K562 (cell line): ENCODE results near the gene DCUN1D2.

Source experiments
- BHLHE40 ChIP-seq: IDR thresholded peaks from 2 replicates; pipeline ENCODE4 v1.6.1; 2011; ENCODE audit warnings: low read length, improper control_type of control experiment
- CEBPB ChIP-seq: fragments of 450-650 bp; IDR thresholded peaks from 2 replicates; pipeline ENCODE4 v1.6.1; 2016; ENCODE audit warnings: missing genetic modification characterization, missing compliant biosample characterization
- EP300 ChIP-seq: IDR thresholded peaks from 2 replicates; pipeline ENCODE4 v1.6.1; 2012; ENCODE audit warnings: low read length, improper control_type of control experiment
- FOXM1 ChIP-seq, 2 experiments: fragments of 450-650 bp in 1 of 2; sonication (generic) in 1 of 2; formaldehyde crosslinking in 1 of 2; IDR thresholded peaks; 2 replicates each; pipeline versions ENCODE4 v1.6.1 to v1.9.0; 2017 to 2022; ENCODE audit warnings: low read depth in 2 of 2, mild to moderate bottlenecking in 2 of 2, missing genetic modification reagents in 1 of 2, moderate library complexity in 1 of 2
- NFE2 ChIP-seq: IDR thresholded peaks from 2 replicates; pipeline ENCODE4 v1.6.1; 2014; ENCODE audit warnings: antibody characterized with exemption, low read depth
- POLR2AphosphoS5 ChIP-seq: IDR thresholded peaks from 2 replicates; pipeline ENCODE4 v1.6.1; 2011; ENCODE audit warnings: mild to moderate bottlenecking, low read depth, low read length, moderate library complexity; ENCODE audit not compliant: control insufficient read depth, insufficient read depth
- SIX5 ChIP-seq, 2 experiments: IDR thresholded peaks; 2 replicates each; pipeline ENCODE4 v1.6.1; 2011; ENCODE audit warnings: low read length in 2 of 2, borderline replicate concordance in 1 of 2, low read depth in 1 of 2, mild to moderate bottlenecking in 1 of 2, moderate library complexity in 1 of 2; ENCODE audit not compliant: insufficient read depth in 1 of 2
- SREBF1 ChIP-seq: fragments of 150-350 bp; IDR thresholded peaks from 2 replicates; pipeline ENCODE4 v1.6.1; 2014; ENCODE audit warnings: antibody characterized with exemption, low read depth, low read length, borderline replicate concordance
- TF ChIP-seq, protein P1 (sequence below), 3 experiments: IDR thresholded peaks in 2 of 3; conservative IDR thresholded peaks in 1 of 3; 2 replicates each; pipeline ENCODE4 v1.5.1; 2011 to 2012; ENCODE audit warnings: low read length in 3 of 3, mild to moderate bottlenecking in 3 of 3, control low read depth in 2 of 3, improper control_type of control experiment in 1 of 3, inconsistent platforms in 1 of 3, low read depth in 1 of 3, mixed read lengths in 1 of 3, moderate library complexity in 1 of 3; ENCODE audit not compliant: insufficient read depth in 2 of 3

DNA sequence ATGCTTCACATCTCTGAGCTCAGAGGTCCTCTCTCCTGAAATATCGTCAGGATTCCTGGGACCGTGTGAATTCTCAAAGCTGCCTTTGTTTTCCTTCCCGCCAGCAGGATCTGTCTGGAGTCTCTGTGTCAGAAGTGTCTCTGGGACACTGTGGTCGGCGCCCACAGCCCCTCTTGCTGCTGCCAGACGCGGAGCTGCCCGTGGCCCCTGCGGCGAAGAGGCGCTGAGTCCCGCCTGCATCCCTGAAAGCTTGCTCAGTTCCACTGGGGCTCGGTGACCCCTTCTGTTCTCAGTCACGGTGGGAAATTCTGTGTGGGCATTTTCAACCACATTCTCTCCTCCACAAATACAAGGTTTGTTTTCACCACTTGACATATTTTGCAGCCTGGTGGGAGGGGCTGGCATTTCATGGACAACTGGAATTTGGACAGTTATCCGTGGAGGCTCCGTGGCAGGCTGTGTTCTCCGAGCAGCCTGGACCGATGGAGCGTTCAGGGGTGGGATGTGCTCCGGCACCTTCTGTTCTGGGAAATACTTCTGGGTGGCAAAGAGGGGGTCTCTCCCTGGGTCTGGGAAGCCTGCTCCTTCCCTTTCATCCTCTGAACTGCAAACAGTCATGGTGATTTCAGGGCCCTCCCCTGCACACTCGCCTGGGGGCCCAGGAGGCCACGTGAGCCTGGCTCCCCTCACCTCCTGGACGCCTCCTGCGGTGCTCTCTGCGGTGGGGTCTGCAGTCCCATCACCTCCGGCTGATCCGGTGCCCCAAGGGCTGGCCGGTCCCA, 84.0 kb downstream of the DCUN1D2 start:
- no peak for TF ChIP-seq EP300
- TF ChIP-seq, protein P1, sequence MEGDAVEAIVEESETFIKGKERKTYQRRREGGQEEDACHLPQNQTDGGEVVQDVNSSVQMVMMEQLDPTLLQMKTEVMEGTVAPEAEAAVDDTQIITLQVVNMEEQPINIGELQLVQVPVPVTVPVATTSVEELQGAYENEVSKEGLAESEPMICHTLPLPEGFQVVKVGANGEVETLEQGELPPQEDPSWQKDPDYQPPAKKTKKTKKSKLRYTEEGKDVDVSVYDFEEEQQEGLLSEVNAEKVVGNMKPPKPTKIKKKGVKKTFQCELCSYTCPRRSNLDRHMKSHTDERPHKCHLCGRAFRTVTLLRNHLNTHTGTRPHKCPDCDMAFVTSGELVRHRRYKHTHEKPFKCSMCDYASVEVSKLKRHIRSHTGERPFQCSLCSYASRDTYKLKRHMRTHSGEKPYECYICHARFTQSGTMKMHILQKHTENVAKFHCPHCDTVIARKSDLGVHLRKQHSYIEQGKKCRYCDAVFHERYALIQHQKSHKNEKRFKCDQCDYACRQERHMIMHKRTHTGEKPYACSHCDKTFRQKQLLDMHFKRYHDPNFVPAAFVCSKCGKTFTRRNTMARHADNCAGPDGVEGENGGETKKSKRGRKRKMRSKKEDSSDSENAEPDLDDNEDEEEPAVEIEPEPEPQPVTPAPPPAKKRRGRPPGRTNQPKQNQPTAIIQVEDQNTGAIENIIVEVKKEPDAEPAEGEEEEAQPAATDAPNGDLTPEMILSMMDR (IDR thresholded peaks at IDR 0.05 in 2 of 3, conservative IDR thresholded peaks at IDR 0.05 in 1 of 3; ENCODE audit: insufficient read depth in 2 of 3, low read depth in 1 of 3, low read length in 3 of 3): no peak
- TF ChIP-seq CEBPB: no peak
- TF ChIP-seq BHLHE40: no peak
- TF ChIP-seq SIX5 (IDR thresholded peaks at IDR 0.05; ENCODE audit: borderline replicate concordance in 1 of 2, insufficient read depth in 1 of 2, low read depth in 1 of 2, low read length in 2 of 2): no peak
- TF ChIP-seq POLR2AphosphoS5: no peak
- TF ChIP-seq NFE2: no peak
- no peak for TF ChIP-seq SREBF1
- no peak for TF ChIP-seq FOXM1 (IDR thresholded peaks at IDR 0.05; ENCODE audit: low read depth)
- no peak for TF ChIP-seq FOXM1 (CRISPR knock-in tag; IDR thresholded peaks at IDR 0.05; ENCODE audit: low read depth)
